ENCODE data around the gene C4orf54.

Gene C4orf54

GRCh38 chr4:99657798-99658197 lies at the start of gene C4orf54:
C4orf54 (minus strand) TSS chr4:99657828; CDS start chr4:99654648, 3,180 bp downstream.
- no peak for DNase-seq

- no peak for DNase-seq
These were observed 48.3 kb upstream of the C4orf54 start for GRCh38 chr4:99705891-99706290.

- DNase-seq: no peak
These were observed 39.2 kb upstream of the C4orf54 start for GRCh38 chr4:99696801-99697200.

GRCh38 chr4:99693140-99693539 lies 35.5 kb upstream of the C4orf54 start:
- no peak for DNase-seq

GRCh38 chr4:99690990-99691389 lies 33.4 kb upstream of the C4orf54 start:
- DNase-seq: no peak

- no peak for DNase-seq
These were observed 32.8 kb upstream of the C4orf54 start for GRCh38 chr4:99690472-99690871.

GRCh38 chr4:99687120-99687519 lies 29.5 kb upstream of the C4orf54 start:
- no peak for DNase-seq

GRCh38 chr4:99685234-99685633 lies 27.6 kb upstream of the C4orf54 start:
- no peak for DNase-seq

GRCh38 chr4:99683895-99684294 lies 26.3 kb upstream of the C4orf54 start:
- no peak for DNase-seq

- no peak for DNase-seq
These were observed 22.3 kb upstream of the C4orf54 start for GRCh38 chr4:99679976-99680375.

GRCh38 chr4:99679204-99679603 lies 21.6 kb upstream of the C4orf54 start:
- no peak for DNase-seq

- no peak for DNase-seq
These were observed 19.5 kb upstream of the C4orf54 start for GRCh38 chr4:99677161-99677560.

- no peak for DNase-seq
These were observed 12.9 kb upstream of the C4orf54 start for GRCh38 chr4:99670409-99671073.

GRCh38 chr4:99669084-99669483 lies 11.5 kb upstream of the C4orf54 start:
- DNase-seq: no peak

- DNase-seq: no peak
These were observed 10.8 kb upstream of the C4orf54 start for GRCh38 chr4:99668472-99668871.

GRCh38 chr4:99665983-99666382 lies 8.4 kb upstream of the C4orf54 start:
- no peak for DNase-seq

- no peak for DNase-seq
These were observed 7.1 kb upstream of the C4orf54 start for GRCh38 chr4:99664716-99665115.

- no peak for DNase-seq
These were observed 4.3 kb upstream of the C4orf54 start for GRCh38 chr4:99661907-99662306.

GRCh38 chr4:99658666-99659065 lies 1.0 kb upstream of the C4orf54 start:
- no peak for DNase-seq

GRCh38 chr4:99655308-99656081 lies 2.1 kb downstream of the C4orf54 start:
- DNase-seq: no peak

GRCh38 chr4:99654361-99654761 lies 3.3 kb downstream of the C4orf54 start:
- no peak for DNase-seq

- no peak for DNase-seq
These were observed 3.7 kb downstream of the C4orf54 start for GRCh38 chr4:99653916-99654315.

- no peak for DNase-seq
These were observed 4.8 kb downstream of the C4orf54 start for GRCh38 chr4:99652596-99653436.
